Stimulated activated CD4-positive, alpha-beta T cell treated with anti-CD3 and anti-CD28 coated beads, Interleukin-4, amount 100 ng/mL, for 48 hours (primary cell): ENCODE results near the gene EML2.
A peak's percentile ranks its signal among the peaks of the same experiment; 100 is the strongest.
"Not testable (repeated sequence)": the region's sequence is repeated elsewhere in the genome, so short reads cannot be mapped to it uniquely, and the experiment has no call there.

Experiments
- DNase-seq, 2 donors: peaks; one replicate each; pipeline ENCODE4 v3.0.0-alpha.2; 2020; ENCODE audit warnings: low read depth in 2 of 2

The EML2 gene

DNA sequence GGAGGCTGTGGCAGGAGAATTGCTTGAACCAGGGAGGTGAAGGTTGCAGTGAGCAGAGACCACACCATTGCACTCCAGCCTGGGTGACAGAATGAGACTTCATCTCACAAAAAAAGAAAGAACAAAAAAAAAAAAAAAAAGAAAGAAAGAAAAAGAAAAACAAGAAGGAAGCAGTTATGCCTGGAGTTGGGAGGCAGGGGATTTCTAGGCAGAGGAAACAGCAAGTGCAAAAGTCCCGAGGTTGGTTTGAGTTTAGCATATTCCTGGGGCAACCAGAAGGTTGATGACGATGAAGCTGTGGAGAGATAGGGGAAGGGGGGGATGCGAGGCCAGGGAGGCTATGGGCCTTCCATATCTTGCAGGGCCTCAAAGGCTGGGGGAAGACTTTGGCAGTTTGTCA lies 11.5 kb upstream of the EML2 start:
- no peak for DNase-seq

DNA sequence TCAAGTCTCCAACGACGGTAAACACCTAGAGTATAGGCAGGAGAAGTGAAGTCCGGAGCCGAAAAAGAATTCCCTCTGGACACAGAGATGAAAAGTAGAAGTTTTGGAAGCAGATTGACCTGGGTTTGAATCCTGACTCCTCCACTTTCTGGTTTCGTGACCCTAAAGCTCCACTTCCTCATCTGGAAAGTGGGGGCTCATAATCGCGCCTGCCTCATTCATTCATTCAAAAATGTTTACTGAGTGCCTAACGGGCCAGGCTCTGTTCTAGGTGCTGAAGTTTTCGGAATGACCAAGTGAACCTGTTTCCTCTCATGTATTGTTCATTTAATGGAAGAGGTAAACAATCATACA lies 7.1 kb upstream of the EML2 start:
- DNase-seq: no peak

DNA sequence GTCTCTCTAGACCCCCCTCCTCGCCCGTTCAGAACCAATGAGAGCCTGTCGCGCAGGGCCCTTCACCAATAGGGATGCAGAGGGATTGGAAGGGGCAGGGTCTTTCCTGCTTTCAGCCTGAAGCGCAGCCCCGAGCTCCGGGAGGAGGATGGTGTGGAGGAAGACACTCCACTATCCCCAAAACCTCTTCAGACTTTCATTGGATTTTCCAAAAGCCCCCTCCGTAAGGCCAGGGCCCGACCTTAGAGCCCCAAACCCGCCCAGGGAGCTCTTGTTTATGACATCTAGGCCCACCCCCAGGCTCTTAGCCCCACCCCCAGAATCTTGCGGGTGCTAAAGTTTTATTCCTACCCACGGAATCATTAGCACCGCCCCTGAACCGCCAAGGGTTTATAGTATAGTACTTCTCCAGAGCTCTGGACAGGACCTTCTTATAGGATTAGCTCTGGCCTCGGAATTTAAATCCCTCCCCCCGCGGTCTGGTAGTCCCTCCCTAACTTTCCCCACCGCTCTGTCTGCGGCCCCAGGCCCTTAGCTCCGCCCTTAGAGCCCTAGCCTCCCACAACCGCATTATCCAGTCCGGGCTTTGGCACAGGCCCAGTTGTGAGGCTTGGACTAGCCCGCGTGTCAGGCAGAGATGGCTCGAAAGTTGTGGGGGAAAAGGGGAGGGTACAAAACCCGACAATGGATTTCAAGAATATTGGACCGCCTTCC lies 6.6 kb upstream of the EML2 start:
- DNase-seq: peak; percentile 74 to 79

DNA sequence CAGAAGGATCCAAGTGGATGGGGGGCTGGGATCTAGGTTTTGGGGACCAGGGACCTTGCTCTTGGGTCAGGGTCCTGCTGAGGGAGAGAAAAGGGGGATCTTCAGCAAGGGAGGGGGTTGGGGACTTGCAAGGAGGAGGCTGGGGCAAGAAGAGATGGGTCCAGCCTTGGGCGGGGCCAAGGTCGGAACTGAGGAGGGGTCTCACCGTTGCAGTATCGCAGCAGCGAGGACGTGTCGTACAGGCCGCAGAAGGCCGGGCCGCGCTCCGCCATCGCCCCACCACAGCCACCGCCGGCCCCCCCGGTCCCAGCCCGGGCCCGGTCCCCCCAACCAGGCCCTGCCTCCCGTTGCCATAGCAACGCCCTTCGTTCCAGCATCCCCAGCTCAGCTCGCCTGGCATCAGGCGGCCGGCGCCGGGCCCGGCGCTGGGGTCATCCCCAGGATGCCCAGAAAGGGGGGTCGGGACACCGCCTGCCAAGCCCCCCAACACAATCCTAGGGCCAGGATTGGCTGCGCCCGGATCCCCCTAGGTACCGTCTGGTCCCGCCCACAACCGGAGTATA lies 6.0 kb upstream of the EML2 start:
- DNase-seq: no peak

DNA sequence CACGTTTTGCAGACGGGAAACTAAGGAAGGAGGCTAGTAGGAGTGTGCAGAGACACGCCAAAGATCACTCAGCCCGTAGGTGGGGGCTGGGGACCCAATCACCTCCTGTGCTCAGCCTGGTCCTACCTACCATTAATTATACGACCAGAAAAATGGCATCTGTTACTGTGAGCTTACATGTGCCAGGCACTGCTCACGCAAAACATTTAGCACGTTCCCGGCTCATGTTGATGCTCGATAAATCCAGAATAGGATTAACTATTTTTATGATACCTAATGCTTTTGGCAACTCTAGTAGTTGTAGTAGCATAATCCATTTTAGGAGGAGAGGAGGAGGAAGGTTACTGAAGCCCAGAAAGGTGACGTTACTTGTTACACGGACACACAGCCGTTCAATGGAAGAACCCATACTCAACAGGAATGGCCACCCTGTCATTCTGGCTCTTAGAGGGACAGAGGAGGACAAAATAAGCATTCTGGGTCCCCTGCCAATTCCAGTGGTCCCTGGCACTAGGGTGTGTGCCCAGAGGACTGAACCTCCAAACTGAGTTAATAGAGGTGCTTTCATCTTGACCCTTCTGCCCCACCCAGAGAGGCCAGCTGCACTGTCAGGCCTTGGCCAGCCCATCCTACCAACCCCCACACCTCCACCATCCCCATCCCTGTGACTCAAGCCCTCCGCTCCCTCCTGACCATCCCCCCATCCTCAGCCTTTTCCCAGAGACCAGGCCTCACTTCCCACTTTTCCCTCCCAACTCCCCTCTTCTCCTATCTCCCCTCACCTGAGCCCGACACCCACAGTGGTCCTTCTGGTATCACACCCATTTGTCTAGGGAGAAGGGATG lies 5.0 kb upstream of the EML2 start:
- no peak for DNase-seq

DNA sequence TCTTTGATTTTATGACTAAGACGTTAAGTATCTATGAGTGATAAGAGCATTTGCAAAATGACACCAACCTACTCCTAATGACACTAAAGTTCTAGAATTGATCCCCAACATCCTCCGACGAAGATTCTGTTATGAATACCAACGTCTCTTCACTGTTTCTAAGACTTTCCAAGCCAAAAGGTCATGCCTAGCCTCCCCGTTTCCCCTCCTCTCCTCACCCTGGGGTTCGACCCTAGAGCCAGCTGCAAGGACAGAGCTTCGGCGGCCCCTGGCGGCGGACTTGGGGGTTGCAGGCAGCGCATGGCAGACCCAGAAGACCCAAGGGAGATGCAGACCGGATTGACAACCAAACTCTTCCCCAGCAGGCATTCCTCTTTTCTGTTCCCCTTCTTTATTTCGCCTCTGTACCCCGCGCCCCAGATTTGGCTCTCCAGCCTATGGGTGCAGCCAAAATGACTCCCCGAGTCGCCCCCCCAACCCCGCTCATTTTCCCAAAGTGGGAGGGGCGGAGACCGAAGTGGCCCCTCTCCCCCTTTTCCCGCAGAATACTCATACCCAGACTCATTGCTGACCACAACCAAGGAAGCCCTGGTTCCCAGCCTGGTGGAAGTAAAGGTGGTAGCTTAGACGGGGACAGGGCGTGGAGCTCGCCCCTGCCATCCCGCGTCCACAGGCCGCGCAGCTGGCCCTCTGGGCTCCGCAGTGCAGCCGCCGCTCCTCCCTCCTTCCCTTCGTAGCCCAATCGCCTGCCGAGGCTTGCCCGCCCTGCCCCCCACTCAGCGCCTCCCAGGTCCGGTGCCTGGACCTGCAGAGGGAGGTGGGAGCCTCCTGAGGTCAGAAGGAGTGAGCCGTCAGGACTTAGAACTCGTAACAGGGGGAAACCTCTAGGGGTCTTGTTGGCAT lies 4.1 kb upstream of the EML2 start:
- peak; percentile 93 to 95 for DNase-seq

DNA sequence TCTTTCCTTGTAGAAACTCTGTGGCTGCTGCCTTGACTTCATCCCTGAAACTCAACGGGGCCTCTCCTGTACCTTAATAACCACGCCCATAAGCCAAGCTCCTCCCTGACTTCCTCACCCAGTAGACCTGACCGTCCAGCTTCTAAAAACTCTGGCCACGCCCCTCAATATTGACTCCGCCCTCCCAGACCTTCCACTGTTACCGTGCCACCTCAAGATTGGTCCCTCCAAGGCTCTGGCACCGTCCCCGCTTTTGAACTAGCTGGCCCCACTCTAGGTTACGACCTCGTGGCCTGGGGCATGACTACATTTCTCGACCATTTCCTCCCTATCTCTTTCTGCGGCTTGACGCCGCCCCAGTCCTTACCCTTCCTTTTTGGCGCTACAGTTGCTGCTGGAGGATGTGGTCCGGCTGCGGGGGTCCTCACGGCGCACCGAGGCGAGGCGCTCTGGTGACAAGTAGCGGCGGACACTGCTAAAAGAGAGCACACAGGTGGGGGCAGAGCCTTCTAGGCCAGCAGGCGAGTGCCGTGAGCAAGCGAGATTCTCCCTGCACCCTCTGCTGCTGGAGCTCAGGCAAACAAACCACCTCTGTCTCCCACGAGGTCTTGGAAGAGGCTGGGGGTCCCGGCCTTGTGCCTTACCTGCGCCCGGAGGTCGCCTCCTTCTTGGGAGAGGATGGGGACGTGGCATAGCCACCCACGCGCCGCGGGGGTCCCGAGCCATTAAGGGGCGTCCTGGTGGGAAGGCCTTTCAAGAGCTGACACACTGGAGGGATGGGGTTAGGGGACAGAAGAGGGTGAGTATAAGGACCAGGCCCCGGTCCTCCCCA lies 2.3 kb upstream of the EML2 start:
- peak; percentile 81 to 88 for DNase-seq

DNA sequence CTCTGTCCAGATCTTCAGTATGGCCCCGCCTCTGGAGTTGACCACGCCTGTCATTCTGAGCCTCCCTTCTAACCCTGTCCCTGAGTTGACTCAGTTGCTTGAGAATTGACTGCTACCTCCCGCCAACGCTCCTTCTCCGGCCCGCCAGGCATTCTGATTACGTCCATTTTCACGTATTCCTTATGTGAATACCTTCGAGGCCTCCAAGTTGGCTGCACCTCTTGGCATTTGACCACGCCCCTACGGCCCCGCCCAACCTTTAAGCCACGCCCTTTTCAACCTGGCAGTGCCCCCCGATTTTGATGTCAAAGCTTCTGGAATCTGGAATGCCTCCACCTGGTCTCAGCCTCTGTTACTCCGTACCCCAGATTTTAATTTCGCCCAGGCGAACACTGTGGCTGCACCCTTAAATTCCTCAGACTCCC lies 1.7 kb upstream of the EML2 start:
- DNase-seq: peak; percentile 47 to 64

DNA sequence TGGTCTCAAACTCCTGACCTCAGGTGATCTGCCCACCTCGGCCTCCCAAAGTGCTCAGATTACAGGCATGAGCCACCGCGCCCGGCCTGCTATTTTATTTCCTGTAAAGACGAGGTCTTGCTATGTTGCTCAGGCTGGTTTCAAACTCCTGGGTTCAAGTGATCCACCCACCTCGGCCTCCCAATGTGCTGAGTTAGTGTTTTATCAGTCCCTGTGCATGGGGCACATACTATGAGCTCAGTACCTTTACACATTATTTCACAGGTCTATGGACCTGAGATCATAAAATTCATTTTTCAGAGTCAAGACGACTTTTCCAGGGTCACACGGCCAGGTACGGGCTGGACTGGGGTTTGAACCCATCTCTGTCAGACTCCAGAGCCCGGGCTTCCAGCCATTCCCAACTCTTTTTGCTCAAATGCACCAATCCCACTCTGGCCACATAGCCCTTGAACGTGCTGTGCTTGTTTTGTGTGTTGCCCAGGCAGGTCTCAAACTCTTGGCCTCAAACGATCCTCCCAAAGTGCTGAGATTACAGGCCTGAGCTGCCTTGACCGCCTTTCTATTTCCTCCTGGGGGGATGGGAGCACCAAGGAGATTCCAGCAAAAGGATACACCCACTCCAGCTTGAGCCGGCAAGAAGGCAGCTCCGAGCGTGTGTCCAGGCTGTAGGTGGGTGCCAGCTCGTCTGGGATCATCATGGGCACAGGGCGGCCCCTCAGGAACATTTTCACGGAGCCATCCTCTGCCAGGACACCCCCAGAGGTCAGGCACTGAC lies 1.1 kb downstream of the EML2 start:
- DNase-seq: no peak

DNA sequence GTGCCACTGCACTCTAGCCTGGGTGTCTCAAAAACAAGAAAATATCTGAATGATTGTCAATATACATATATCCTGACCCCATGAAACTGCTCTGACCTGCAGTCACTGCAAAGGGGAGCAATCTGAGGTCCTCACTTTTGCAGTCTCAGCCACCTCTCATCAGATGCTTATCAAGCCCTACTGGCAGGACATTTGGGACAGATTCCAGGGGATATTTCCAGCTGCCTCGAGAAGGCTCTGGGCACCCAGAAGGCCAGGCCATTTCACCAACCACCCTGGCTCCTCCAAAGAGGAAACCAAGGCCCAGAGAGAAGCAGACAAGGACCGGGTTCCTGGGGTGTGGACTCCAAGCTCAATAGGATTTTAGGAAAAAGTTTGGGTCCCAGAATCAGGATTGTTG lies 2.3 kb downstream of the EML2 start:
- DNase-seq: no peak

DNA sequence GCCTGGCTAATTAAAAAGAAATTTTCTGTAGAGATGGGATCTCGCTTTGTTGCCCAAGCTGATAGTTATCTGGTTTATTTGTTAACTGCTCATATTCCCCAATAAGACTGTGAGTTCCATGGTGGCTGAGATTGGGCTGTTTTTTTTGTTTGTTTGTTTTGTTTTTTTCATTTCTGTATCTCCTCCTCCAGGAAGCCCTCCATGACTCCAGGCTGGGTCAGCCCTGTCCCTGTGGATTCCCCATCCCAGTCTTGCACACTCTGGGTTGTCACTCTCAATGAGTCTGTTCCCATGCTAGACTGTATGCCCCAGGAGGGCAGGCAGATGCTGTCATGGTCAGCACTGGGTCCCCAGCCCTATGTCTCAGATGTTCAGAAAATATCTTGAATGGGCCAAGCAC lies 2.9 kb downstream of the EML2 start:
- DNase-seq: no peak

DNA sequence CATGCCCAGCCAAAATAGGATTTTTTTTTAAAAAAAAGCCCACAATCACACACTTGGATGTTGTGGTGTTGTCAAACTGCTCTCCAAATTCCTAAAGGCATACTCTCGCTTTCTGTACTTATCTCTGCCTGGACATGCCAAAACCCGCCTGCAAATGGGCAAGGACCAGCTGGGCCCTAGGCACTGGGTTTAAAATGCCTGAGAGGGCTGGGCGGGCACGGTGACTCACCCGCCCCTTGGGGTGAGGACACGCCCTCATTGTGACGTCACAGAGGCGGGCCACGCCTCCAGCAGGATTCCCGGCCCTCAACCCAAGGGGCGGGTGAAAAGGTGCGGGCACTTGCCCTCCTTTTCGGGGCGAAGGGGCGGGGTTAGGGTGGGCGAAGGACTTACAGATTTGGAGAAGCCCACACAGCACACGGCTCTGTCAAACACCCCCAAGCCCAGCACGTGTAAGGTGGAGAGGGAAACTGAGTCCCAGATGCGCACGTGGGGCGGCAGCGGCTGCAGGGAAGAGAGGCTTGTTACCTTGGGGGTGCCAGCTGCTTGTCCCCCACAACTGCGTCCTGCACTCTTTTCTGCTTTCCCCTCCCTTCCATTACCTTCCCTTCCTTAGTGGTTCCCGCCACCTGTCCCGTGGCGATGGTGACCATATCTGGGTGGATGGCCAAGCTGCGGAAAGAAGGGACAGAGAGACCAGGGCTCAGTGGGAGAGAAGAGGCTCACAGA lies 6.6 kb downstream of the EML2 start:
- peak in 1 of 2 donors; percentile 52 for DNase-seq

DNA sequence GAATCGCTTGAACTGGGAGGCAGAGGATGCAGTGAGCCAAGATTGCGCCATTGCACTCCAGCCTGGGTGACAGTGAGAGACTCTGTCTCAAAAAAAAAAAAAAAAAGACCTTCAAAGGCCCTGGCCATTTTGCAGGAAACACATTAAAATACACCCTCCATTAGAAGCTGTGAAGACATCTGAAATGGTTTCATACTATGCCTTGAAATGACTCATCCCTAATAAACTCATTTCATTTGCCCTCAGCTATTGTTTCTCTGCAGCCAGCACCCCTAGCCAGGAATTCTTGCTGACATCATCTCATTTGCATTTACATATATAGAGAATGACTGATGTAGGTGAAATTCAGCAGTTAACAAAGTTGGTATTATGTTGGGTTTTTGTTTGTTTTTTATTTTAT lies 8.7 kb downstream of the EML2 start:
- no peak for DNase-seq

DNA sequence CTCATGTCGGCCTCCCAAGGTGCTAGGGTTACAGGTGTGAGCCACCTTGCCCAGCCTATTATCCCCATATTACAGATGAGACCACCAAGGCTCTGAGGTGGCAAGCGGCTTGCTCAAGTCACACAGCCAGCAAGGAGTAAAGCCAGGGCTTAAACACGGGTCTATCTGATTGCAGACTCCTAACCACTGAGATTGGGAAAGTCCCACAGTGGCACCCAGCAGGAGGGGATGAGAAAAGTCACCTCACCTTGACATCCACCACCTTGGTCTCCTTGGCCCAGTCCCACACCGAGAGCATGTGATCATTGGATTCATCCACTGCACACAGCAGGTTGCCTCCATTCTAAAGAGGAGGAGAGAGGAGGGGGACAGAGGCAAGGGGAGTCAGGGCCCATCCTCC lies 9.5 kb downstream of the EML2 start:
- DNase-seq: no peak

DNA sequence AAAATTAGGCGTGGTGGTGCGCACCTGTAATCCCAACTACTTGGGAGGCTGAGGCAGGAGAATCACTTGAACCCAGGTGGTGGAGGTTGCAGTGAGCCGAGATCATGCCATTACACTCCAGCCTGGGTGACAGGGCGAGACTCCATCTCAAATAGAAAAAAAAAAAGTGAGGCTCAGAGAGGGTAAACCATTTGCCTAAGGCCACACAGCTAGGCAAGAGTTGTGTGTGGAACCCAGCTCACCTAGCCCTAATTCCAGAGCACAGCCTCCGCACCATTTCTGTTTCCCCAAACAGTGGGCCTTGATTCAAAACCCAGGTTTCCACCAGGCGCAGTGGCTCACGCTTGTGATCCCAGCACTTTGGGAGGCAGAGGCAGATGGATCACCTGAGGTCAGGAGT lies 11.0 kb downstream of the EML2 start:
- DNase-seq: not testable (repeated sequence)

DNA sequence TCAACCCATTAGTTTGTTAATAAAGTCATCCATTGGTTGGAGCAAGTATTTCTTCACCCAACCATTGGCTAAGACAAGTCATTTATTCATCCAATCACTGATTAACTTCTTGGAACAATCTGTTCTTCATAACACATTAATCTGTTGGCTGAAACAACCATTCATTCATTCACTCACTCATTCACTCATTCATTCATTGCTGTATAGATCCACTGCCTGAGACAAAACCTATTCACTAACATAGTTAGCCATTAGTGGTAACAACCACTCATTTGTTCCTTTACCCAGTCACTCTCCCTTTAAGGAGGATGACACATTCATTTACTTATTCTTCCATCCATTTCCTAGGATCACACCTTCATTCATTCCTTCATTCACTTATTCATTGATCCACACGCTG lies 15.2 kb downstream of the EML2 start:
- no peak for DNase-seq

DNA sequence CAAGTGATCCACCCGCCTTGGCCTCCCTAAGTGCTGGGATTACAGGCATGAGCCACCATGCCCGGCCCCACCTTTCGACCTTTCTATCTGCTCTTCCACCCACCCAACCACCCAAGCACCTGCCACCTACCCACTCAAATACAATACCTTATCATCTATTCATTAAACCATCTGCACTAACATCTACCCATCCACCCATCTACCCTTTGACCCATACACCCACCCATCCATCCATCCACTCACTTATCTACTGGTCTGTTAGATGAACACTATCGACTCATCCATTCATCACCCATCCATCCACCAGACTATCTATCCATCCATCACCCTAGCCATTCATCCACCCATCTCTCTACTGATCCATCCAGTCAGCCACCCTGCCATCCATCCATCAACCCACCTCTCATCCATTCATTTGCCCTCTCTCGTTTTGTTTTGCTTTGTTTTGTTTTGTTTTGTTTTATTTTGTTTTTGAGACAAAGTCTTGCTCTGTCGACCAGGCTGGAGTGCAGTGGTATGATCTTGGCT lies 17.2 kb downstream of the EML2 start:
- no peak for DNase-seq

DNA sequence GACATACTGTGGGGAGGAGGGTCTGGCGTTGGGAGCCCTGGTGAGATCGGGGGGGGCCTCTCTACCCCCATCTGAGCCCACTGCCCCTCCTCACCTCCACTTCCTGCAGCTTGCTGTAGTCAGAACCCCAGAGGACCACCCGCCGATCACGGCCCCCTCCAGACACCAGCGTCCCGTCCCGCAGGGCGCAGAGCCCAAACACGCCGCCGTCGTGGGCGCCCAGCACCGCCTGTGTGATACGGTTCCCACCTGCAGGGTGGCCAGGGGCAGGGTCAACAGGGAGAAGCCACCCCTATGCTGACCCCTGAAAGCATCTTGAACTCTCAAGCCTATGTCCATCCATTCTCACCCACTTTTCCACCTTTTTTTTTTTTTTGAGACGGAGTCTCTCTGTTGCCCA lies 17.8 kb downstream of the EML2 start:
- DNase-seq: no peak

DNA sequence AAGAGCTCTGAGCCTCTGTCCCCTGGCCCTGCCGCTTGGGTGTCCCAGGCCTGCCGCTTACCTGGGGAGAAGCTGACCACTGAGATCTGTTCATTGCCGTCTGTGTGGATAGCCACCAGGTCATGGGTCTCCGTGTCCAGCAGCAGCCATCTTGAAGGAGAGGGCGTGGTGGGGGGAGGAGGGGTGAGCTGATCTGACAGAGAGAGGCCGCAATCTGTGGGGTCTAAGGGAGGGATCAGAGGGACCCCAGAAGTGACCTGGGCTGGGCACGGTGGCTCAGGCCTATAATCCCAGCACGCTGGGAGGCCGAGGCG lies 22.5 kb downstream of the EML2 start:
- no peak for DNase-seq
